HEK293 (cell line): Measurements from ENCODE around the gene TP53I3.

Source experiments
- PRDM1 ChIP-seq: fragments of 450-650 bp; formaldehyde crosslinking; IDR thresholded peaks from 2 replicates; pipeline ENCODE4; 2016; ENCODE audit warnings: missing biosample characterization, missing genetic modification characterization
- PRDM4 ChIP-seq: fragments of 450-650 bp; formaldehyde crosslinking; IDR thresholded peaks from 2 replicates; pipeline ENCODE4 v1.5.1; 2017; ENCODE audit warnings: missing biosample characterization, missing genetic modification characterization
- REST ChIP-seq: fragments of 450-650 bp; formaldehyde crosslinking; IDR thresholded peaks from 2 replicates; pipeline ENCODE4 v1.5.1; 2016; ENCODE audit warnings: missing biosample characterization, missing genetic modification characterization
- ZNF121 ChIP-seq: fragments of 450-650 bp; formaldehyde crosslinking; IDR thresholded peaks from 2 replicates; pipeline ENCODE4 v1.5.1; 2016; ENCODE audit warnings: missing biosample characterization, missing genetic modification characterization
- ZNF335 ChIP-seq: fragments of 450-650 bp; formaldehyde crosslinking; conservative IDR thresholded peaks from 2 replicates; pipeline ENCODE4 v1.5.1; 2016; ENCODE audit warnings: missing biosample characterization, missing genetic modification characterization
- ZNF391 ChIP-seq: fragments of 450-650 bp; formaldehyde crosslinking; IDR thresholded peaks from 2 replicates; pipeline ENCODE4 v1.5.1; 2016; ENCODE audit warnings: low read depth, missing biosample characterization, missing genetic modification characterization, borderline replicate concordance
- ZNF561 ChIP-seq: fragments of 450-650 bp; IDR thresholded peaks from 2 replicates; pipeline ENCODE4 v1.5.1; 2018; ENCODE audit warnings: missing biosample characterization, missing genetic modification characterization, borderline replicate concordance

- TF ChIP-seq ZNF121 (no peak), PRDM4 (no peak), ZNF335 (tag by site-specific recombination) (no peak), PRDM1 (no peak), REST (tag by site-specific recombination) (no peak), ZNF561 (no peak), ZNF391 (tag by site-specific recombination) (no peak)
These were observed 1.7 kb downstream of the TP53I3 start for GRCh38 chr2:24082787-24083566.
